Activated T-cell treated with anti-CD3 and anti-CD28 coated beads, Interleukin-2, amount 50 U/mL, for 4 hours (primary cell): ENCODE data around the gene VCP. TPM values are rescaled to one million over a fixed set of nuclear protein-coding genes. Genes with fewer than 3 reads are reported as not detected.

Experiments used
- ATAC-seq, 2 donors: fragments of 200-7000 bp; cut with Tn5 transposase; one replicate each; pipeline ENCODE4 v1.10.0; 2021
- DNase-seq: peaks from one replicate; pipeline ENCODE4 v3.0.0-alpha.2; 2020
- H3K27me3 Mint-ChIP-seq: one replicate; pipeline ENCODE4 v1.8.0; 2021; ENCODE audit warnings: low read depth, mixed read lengths
- H3K36me3 Mint-ChIP-seq: one replicate; pipeline ENCODE4 v1.8.0; 2022; ENCODE audit warnings: mixed read lengths; ENCODE audit not compliant: insufficient read depth
- H3K4me1 Mint-ChIP-seq: one replicate; pipeline ENCODE4 v1.8.0; 2021; ENCODE audit warnings: low read depth, mixed read lengths
- H3K4me3 Mint-ChIP-seq: one replicate; pipeline ENCODE4 v1.8.0; 2021; ENCODE audit warnings: mild to moderate bottlenecking, moderate library complexity, mixed read lengths
- H3K9me3 Mint-ChIP-seq: one replicate; pipeline ENCODE4 v1.8.0; 2021; ENCODE audit warnings: mixed read lengths
- total RNA-seq, 3 donors: library from RNA; stranded (reverse); gene quantifications; one replicate each; pipeline ENCODE4 v1.2.1, GENCODE V29; 2021

The VCP gene
- total RNA-seq, 3 donors from 2014 or later: 455 to 543 (median 484) TPM

GRCh38 chr9:35079426-35080341 is 7.3 kb upstream of the VCP start, which contains the start of gene FANCG:
FANCG (minus strand) TSS chr9:35079942; CDS start chr9:35079524, 418 bp downstream.
- no peaks in the 10 kb centered on the region for H3K27me3 Mint-ChIP-seq
- peak within 1 kb of the TSS; percentile 91 for H3K4me3 Mint-ChIP-seq
- ATAC-seq (peak; percentile 94 to 95), DNase-seq (peak; percentile 70)
- peaks cover 5% of the 10 kb centered on the region for H3K36me3 Mint-ChIP-seq
- no peaks in the 10 kb centered on the region for H3K9me3 Mint-ChIP-seq
- peaks cover 15% of the 10 kb centered on the region for H3K4me1 Mint-ChIP-seq

GRCh38 chr9:35079041-35079425 is 6.6 kb upstream of the VCP start:
- DNase-seq (no peak), ATAC-seq (no peak)
- Mint-ChIP-seq H3K9me3 (no peaks in the 10 kb centered on the region), H3K4me1 (peaks cover 15% of the 10 kb centered on the region), H3K4me3 (peak overlapping the region; percentile 91), H3K27me3 (no peaks in the 10 kb centered on the region), H3K36me3 (peaks cover 10% of the 10 kb centered on the region)

- H3K36me3 Mint-ChIP-seq: peaks cover 16% of the 10 kb centered on the region
- peaks cover 24% of the 10 kb centered on the region for H3K4me1 Mint-ChIP-seq
- peak overlapping the region; percentile 91 for H3K4me3 Mint-ChIP-seq
- ATAC-seq: no peak
- no peak for DNase-seq
- H3K9me3 Mint-ChIP-seq: no peaks in the 10 kb centered on the region
- no peaks in the 10 kb centered on the region for H3K27me3 Mint-ChIP-seq
Measured at GRCh38 chr9:35078066-35078465, 5.6 kb upstream of the VCP start.

GRCh38 chr9:35076848-35077247 is 4.4 kb upstream of the VCP start:
- DNase-seq (no peak), ATAC-seq (no peak)
- no peak overlapping the region for H3K4me3 Mint-ChIP-seq
- H3K27me3 Mint-ChIP-seq: no peaks in the 10 kb centered on the region
- no peaks in the 10 kb centered on the region for H3K9me3 Mint-ChIP-seq
- H3K4me1 Mint-ChIP-seq: peaks cover 28% of the 10 kb centered on the region
- peaks cover 16% of the 10 kb centered on the region for H3K36me3 Mint-ChIP-seq

- H3K27me3 Mint-ChIP-seq: no peaks in the 10 kb centered on the region
- peaks cover 26% of the 10 kb centered on the region for H3K36me3 Mint-ChIP-seq
- ATAC-seq (no peak), DNase-seq (no peak)
- H3K4me3 Mint-ChIP-seq: no peak overlapping the region
- peaks cover 35% of the 10 kb centered on the region for H3K4me1 Mint-ChIP-seq
- no peaks in the 10 kb centered on the region for H3K9me3 Mint-ChIP-seq
Measured at GRCh38 chr9:35075358-35075757, 2.9 kb upstream of the VCP start.

GRCh38 chr9:35074791-35075190 is 2.4 kb upstream of the VCP start:
- DNase-seq: no peak
- Mint-ChIP-seq H3K27me3 (no peaks in the 10 kb centered on the region), H3K4me3 (no peak overlapping the region), H3K36me3 (peaks cover 29% of the 10 kb centered on the region), H3K4me1 (peaks cover 38% of the 10 kb centered on the region), H3K9me3 (no peaks in the 10 kb centered on the region)
- no peak for ATAC-seq

GRCh38 chr9:35074141-35074540 is 1.7 kb upstream of the VCP start:
- Mint-ChIP-seq H3K4me3 (no peak overlapping the region), H3K27me3 (no peaks in the 10 kb centered on the region), H3K4me1 (peaks cover 41% of the 10 kb centered on the region), H3K9me3 (no peaks in the 10 kb centered on the region), H3K36me3 (peaks cover 34% of the 10 kb centered on the region)
- DNase-seq: no peak
- ATAC-seq: no peak

- DNase-seq: no peak
- ATAC-seq: no peak
- H3K4me3 Mint-ChIP-seq: peak overlapping the region; percentile 94
- peaks cover 42% of the 10 kb centered on the region for H3K36me3 Mint-ChIP-seq
- H3K4me1 Mint-ChIP-seq: peaks cover 42% of the 10 kb centered on the region
- no peaks in the 10 kb centered on the region for H3K9me3 Mint-ChIP-seq
- H3K27me3 Mint-ChIP-seq: no peaks in the 10 kb centered on the region
Measured at GRCh38 chr9:35073279-35073612, 821 bp upstream of the VCP start.

- peaks cover 52% of the 10 kb centered on the region for H3K4me1 Mint-ChIP-seq
- H3K4me3 Mint-ChIP-seq: peak overlapping the region; percentile 94
- DNase-seq (peak; percentile 59), ATAC-seq (peak; percentile 57 to 64)
- no peaks in the 10 kb centered on the region for H3K27me3 Mint-ChIP-seq
- peaks cover 55% of the 10 kb centered on the region for H3K36me3 Mint-ChIP-seq
- no peaks in the 10 kb centered on the region for H3K9me3 Mint-ChIP-seq
Measured at GRCh38 chr9:35071814-35072460, 488 bp downstream of the VCP start.

GRCh38 chr9:35070823-35071813 is 1.3 kb downstream of the VCP start:
- Mint-ChIP-seq H3K4me1 (peaks cover 57% of the 10 kb centered on the region), H3K4me3 (peak overlapping the region; percentile 94), H3K9me3 (no peaks in the 10 kb centered on the region), H3K36me3 (peaks cover 58% of the 10 kb centered on the region), H3K27me3 (no peaks in the 10 kb centered on the region)
- ATAC-seq (no peak), DNase-seq (no peak)

- no peaks in the 10 kb centered on the region for H3K9me3 Mint-ChIP-seq
- peaks cover 58% of the 10 kb centered on the region for H3K36me3 Mint-ChIP-seq
- DNase-seq: no peak
- ATAC-seq: no peak
- no peaks in the 10 kb centered on the region for H3K27me3 Mint-ChIP-seq
- H3K4me3 Mint-ChIP-seq: peak overlapping the region; percentile 94
- H3K4me1 Mint-ChIP-seq: peaks cover 57% of the 10 kb centered on the region
Measured at GRCh38 chr9:35069020-35069419, 3.4 kb downstream of the VCP start.

- ATAC-seq: no peak
- peaks cover 68% of the 10 kb centered on the region for H3K36me3 Mint-ChIP-seq
- no peak overlapping the region for H3K4me3 Mint-ChIP-seq
- no peaks in the 10 kb centered on the region for H3K27me3 Mint-ChIP-seq
- no peak for DNase-seq
- H3K4me1 Mint-ChIP-seq: peaks cover 44% of the 10 kb centered on the region
- H3K9me3 Mint-ChIP-seq: no peaks in the 10 kb centered on the region
Measured at GRCh38 chr9:35067056-35067455, 5.4 kb downstream of the VCP start.

GRCh38 chr9:35060548-35061207 is 11.7 kb downstream of the VCP start:
- peak in 1 of 2 donors; percentile 28 for ATAC-seq
- Mint-ChIP-seq H3K4me1 (no peaks in the 10 kb centered on the region), H3K36me3 (peaks cover 74% of the 10 kb centered on the region)

More at GRCh38 chr9:35060548-35061207, 11.7 kb downstream of the VCP start:
- H3K27me3 Mint-ChIP-seq: no peaks in the 10 kb centered on the region
- no peaks in the 10 kb centered on the region for H3K9me3 Mint-ChIP-seq
- no peak for DNase-seq
- no peak overlapping the region for H3K4me3 Mint-ChIP-seq
